K562 treated with DMSO at 1 percent for 4 hours (cell line): ENCODE measurements around the gene RAD17. TPM values are rescaled to one million over a fixed set of nuclear protein-coding genes. Genes with fewer than 3 reads are reported as not detected.

Source experiments
- total RNA-seq: library from RNA; unstranded; fragments of 300-600 nt; gene quantifications from 2 replicates; pipeline ENCODE4 v1.2.3, GENCODE V29; 2022; ENCODE audit not compliant: insufficient read depth

The RAD17 gene
- total RNA-seq: 18.1 and 31.1 TPM in 2 replicates

DNA sequence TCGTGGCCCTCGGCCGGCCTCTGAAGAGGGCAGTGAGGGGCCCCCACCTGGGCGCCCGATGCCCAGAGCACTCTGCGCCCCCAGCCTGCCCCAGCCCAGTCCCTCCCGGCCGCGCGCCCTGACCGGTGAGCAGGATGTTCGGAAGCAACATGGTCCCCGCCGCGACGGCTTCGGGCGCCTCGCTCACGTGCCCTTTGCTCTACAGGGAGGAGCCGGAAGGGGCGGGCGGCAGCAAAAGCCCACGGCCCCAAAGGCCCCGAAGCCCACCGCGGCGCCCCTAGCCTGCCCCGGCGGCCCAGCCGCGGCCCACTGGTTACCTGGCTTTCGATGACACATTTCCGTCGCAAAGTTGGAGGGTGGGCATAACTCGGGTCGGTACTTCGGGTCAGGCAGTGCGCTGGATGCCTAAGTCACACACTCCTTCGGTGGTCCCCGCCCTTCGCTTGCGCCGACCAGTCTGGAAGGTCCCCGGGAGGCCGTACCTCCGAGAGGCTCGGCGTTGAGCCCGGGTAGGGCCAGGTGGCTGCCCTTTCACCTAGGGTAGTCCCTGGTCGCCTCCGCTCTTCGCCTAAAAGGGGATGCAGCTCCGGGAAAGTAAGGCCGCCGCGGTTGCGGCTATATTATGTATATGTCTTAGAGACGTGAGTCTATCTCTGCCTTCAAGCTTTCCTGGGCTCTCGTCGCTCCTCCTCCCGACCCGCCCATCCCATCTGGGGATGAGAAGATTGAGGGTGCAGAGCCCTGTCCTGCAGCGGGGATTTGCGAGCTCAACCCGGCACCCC, at the start of gene RAD17, which contains the start of the genes AK6 and TAF9:
Gene RAD17, plus strand, starts transcription at position 479 of the 782 bp plus-strand sequence. CDS start 2,391 bp downstream, outside the sequence.
Gene AK6, minus strand, starts transcription at position 181 of the 782 bp plus-strand sequence. Its CDS starts 30 bp downstream, at position 151.
Gene TAF9, minus strand, starts transcription at position 181 of the 782 bp plus-strand sequence. CDS start 3,783 bp downstream, outside the sequence.

DNA sequence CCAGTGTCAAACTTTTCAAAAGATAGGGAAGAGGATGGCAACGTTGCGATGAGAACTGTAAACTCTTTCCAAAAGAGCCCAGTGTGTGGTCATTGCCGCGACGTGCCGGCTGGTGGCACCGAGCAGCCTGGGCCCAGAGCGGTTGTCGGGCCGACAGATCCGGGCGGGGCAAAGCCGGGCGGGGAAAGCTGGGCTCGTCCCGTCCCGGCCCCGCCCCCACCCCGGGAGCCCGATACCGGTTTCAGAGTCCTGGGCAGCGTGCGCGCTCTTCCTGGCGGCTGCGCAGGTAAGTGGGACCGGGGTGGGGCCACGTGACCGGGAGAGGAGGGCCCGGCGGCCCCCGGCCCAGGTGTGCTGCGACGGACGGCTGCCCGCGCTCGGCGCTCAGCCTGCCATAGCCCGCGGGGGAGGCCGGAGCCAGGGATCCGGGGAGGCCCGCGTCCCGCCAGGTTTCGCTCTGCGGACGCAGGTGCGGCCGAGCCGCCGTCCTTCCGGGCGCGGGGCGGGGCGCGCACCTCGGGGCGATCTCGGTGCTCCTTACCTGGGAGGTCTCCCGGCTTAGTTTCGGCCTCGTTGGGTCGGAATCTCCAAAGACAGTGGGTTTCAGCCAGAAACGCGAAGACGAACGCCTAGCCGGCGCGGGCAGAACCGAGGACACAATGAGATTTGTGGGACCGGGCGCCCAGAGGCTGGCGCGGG, 45.4 kb downstream of the RAD17 start, which contains the start of gene MARVELD2:
Gene MARVELD2, plus strand, starts transcription at position 232 of the 699 bp plus-strand sequence. CDS start 4,270 bp downstream, outside the sequence.

Other genes with a start within 250 kb of the RAD17 start
- 118 and 138 TPM in 2 replicates for gene CCNB1, start 202.7 kb upstream of the RAD17 start, total RNA-seq
- gene CENPH, start 180.2 kb upstream of the RAD17 start, total RNA-seq: 76.3 and 78.9 TPM in 2 replicates
- gene CDK7, start 134.9 kb upstream of the RAD17 start, total RNA-seq: 40.0 and 42.2 TPM in 2 replicates
- 2.8 and 3.1 TPM in 2 replicates for gene CCDC125, start 37.0 kb upstream of the RAD17 start, total RNA-seq
- gene AK6, start 298 bp upstream of the RAD17 start, total RNA-seq: 38.3 and 57.1 TPM in 2 replicates
- gene TAF9, start 298 bp upstream of the RAD17 start, total RNA-seq: 128 and 137 TPM in 2 replicates
- gene MARVELD2, start 45.3 kb downstream of the RAD17 start, total RNA-seq: 0.21 TPM in 1 of 2 replicates, not detected in the other
- gene OCLN, start 123.0 kb downstream of the RAD17 start, total RNA-seq: 0.21 TPM in 1 of 2 replicates, not detected in the other
- 16.6 and 17.1 TPM in 2 replicates for gene GTF2H2C, start 190.4 kb downstream of the RAD17 start, total RNA-seq